Esophagus squamous epithelium (tissue), 5 donors: ENCODE data around the gene PIGT. TPM values are rescaled to one million over a fixed set of nuclear protein-coding genes. Genes with fewer than 3 reads are reported as not detected.

ENCODE experiments used
- DNase-seq: peaks from one replicate; lab custom pipeline; 2025; lab: John Stamatoyannopoulos, UW
- H3K27ac ChIP-seq, 4 donors: fragments of 200-600 bp; sonication (generic); one replicate each; pipeline ENCODE4 v1.5.1; 2016 to 2019; ENCODE audit warnings: mild to moderate bottlenecking in 1 of 4
- H3K27me3 ChIP-seq, 4 donors: fragments of 200-600 bp; sonication (generic); 1 replicate in 3 of 4; 2 replicates in 1 of 4; pipeline versions ENCODE4 v1.5.1 to v1.6.0; 2017 to 2021; ENCODE audit warnings: antibody characterized with exemption in 1 of 4
- H3K36me3 ChIP-seq, 3 donors: fragments of 200-600 bp; sonication (generic); one replicate each; pipeline ENCODE4 v1.5.1; 2016 to 2019
- H3K4me1 ChIP-seq, 3 donors: fragments of 200-600 bp; sonication (generic); one replicate each; pipeline ENCODE4 v1.5.1; 2017 to 2019
- H3K4me3 ChIP-seq, 4 donors: fragments of 200-600 bp; sonication (generic); 1 replicate in 3 of 4; 2 replicates in 1 of 4; pipeline ENCODE4 v1.5.1; 2016 to 2019; ENCODE audit warnings: mild to moderate bottlenecking in 2 of 4, moderate library complexity in 1 of 4
- H3K9me3 ChIP-seq, 3 donors: fragments of 200-600 bp; sonication (generic); one replicate each; pipeline ENCODE4 v1.5.1; 2016 to 2019
- CTCF ChIP-seq, 6 experiments: fragments of 450-650 bp in 4 of 6; fragments of 200-600 bp in 2 of 6; sonication (generic) in 2 of 6; IDR thresholded peaks; one replicate each; pipeline ENCODE4 v1.5.1; 2016 to 2019; ENCODE audit warnings: antibody characterized with exemption in 6 of 6, mild to moderate bottlenecking in 4 of 6, moderate library complexity in 4 of 6
- POLR2A ChIP-seq, 4 donors: fragments of 450-650 bp; IDR thresholded peaks; one replicate each; pipeline ENCODE4 v1.6.1; 2017; ENCODE audit warnings: antibody characterized with exemption in 4 of 4, mild to moderate bottlenecking in 4 of 4, moderate library complexity in 3 of 4
- WGBS, 2 donors: methylation state at CpG; one replicate each; pipeline ENCODE4 v1.1.5; 2018; 5-methylcytosine and 5-hydroxymethylcytosine counted together
- intact Hi-C: fragments of 100-400 bp; cut with DNase I; formaldehyde crosslinking; loops from one replicate; pipeline ENCODE4 v1.15.0; 2022
- total RNA-seq, 4 donors: library from RNA; depleted of rRNA; stranded (reverse); fragments of >200 nt; gene quantifications; one replicate each; pipeline ENCODE4 v1.1.0, GENCODE V29; 2016
- donor health status: DM: yes; HTN: yes; CAD: no.

PIGT gene
- total RNA-seq, result 10 to 100 TPM; 38.6 to 48.1 (median 44.0) TPM

DNA sequence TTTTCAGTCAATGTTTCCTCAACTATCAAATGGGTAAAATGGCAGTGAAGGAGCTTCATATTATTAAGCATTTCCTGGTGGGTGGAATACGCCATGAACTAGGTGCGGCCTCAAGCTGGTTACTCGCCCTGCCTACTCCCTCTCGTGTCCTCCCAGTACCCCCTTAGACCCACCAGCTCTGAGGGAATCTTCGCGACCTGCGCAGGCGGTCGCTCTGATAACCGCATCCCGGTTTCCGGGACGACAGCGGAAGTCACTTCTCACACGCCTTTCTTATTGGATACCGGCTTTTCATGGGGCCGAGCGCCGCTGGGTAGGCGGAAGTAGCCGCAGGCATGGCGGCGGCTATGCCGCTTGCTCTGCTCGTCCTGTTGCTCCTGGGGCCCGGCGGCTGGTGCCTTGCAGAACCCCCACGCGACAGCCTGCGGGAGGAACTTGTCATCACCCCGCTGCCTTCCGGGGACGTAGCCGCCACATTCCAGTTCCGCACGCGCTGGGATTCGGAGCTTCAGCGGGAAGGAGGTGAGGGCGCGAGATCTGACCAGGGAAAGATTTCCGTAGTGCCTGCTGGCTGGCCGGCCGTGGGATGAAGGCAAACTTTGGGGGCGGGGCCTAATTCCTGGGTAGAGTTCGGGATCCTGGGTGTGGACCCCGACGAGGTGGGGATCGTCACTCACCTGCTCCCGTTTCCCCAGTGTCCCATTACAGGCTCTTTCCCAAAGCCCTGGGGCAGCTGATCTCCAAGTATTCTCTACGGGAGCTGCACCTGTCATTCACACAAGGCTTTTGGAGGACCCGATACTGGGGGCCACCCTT lies at the start of gene PIGT:
Gene PIGT (plus strand): TSS at position 320 of the 816 bp plus-strand sequence. CDS start 16 bp downstream, at position 336.
- intact Hi-C loops, result no loop called here
- Histone ChIP-seq H3K9me3 (no peaks in the 10 kb centered on the region), H3K4me1 (peaks cover 23 to 49% (median 23%) of the 10 kb centered on the region in 3 donors), H3K27me3 (no peaks in the 10 kb centered on the region), H3K27ac (peak within 1 kb of the TSS; percentile 80 to 90 (median 86)), H3K4me3 (peak within 1 kb of the TSS; percentile 70 to 98 (median 86)), H3K36me3 (peaks cover under 1 to 47% (median 9%) of the 10 kb centered on the region in 3 donors)
- DNase-seq, result peak; percentile 32
- WGBS, 2 donors, result 0 to 1% methylated on average over 10 to 11 of the region's 52 CpGs
- TF ChIP-seq POLR2A (IDR thresholded peaks at IDR 0.05), result peak in 2 of 4 donors; percentile 84 to 86
- no peak for TF ChIP-seq CTCF (IDR thresholded peaks at IDR 0.05)

- H3K4me3 ChIP-seq, result no peak overlapping the region
- no peaks in the 10 kb centered on the region for H3K27me3 ChIP-seq
- peaks cover 0 to 52% (median 20%) of the 10 kb centered on the region in 3 donors for H3K36me3 ChIP-seq
- TF ChIP-seq CTCF (IDR thresholded peaks at IDR 0.05) (no peak), POLR2A (IDR thresholded peaks at IDR 0.05) (no peak)
- H3K4me1 ChIP-seq, result peaks cover 21 to 53% (median 23%) of the 10 kb centered on the region in 3 donors
- no peak for DNase-seq
- no peaks in the 10 kb centered on the region for H3K9me3 ChIP-seq
- WGBS, 2 donors, result 71 to 91% methylated on average over 1 of the region's 1 CpG
- intact Hi-C loops, result no loop called here
- H3K27ac ChIP-seq, result no peak overlapping the region
Measured at GRCh38 chr20:45366192-45366591, 49.7 kb upstream of the PIGT start.

DNA sequence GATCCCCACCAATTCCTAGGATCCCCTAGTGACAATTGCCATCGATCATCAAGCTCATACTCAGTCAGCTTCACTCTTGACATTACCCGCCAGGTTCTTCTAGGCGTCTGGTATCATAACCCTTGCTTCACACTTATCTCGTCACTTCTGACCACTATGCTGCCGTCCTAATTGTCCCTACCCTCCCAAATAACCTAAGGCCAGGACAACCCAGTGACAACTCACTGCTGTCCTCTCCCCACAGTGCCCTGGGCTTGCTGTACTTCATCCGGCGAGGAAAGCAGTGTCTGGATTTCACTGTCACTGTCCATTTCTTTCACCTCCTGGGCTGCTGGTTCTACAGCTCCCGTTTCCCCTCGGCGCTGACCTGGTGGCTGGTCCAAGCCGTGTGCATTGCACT lies 49.3 kb upstream of the PIGT start:
- 91 to 96% methylated on average over 11 of the region's 11 CpGs for WGBS, 2 donors
- Histone ChIP-seq H3K9me3 (no peaks in the 10 kb centered on the region), H3K27me3 (no peaks in the 10 kb centered on the region), H3K36me3 (peaks cover 0 to 55% (median 20%) of the 10 kb centered on the region in 3 donors), H3K4me1 (peaks cover 21 to 53% (median 23%) of the 10 kb centered on the region in 3 donors), H3K4me3 (no peak overlapping the region), H3K27ac (no peak overlapping the region)
- TF ChIP-seq POLR2A (IDR thresholded peaks at IDR 0.05), result no peak
- no peak for TF ChIP-seq CTCF (IDR thresholded peaks at IDR 0.05)
- no peak for DNase-seq
- intact Hi-C loops, result no loop called here

- Histone ChIP-seq H3K27ac (peak overlapping the region in 1 of 4 donors; percentile 32), H3K4me3 (no peak overlapping the region), H3K27me3 (no peaks in the 10 kb centered on the region), H3K4me1 (peaks cover 21 to 53% (median 22%) of the 10 kb centered on the region in 3 donors), H3K36me3 (peaks cover 0 to 55% (median 20%) of the 10 kb centered on the region in 3 donors), H3K9me3 (no peaks in the 10 kb centered on the region)
- DNase-seq, result no peak
- intact Hi-C loops, result no loop called here
- TF ChIP-seq POLR2A (IDR thresholded peaks at IDR 0.05), result no peak
- TF ChIP-seq CTCF (IDR thresholded peaks at IDR 0.05), result no peak
Measured at GRCh38 chr20:45367126-45367525, 48.8 kb upstream of the PIGT start.
